OCI-LY1 (cell line): ENCODE results near the gene PDE3B.

Experiments used
- H2AFZ ChIP-seq: fragments of 200-600 bp; sonication (generic), shearing (Covaris generic); 2 replicates; pipeline ENCODE4 v1.6.0; 2014; ENCODE audit warnings: antibody characterized with exemption, mild to moderate bottlenecking, low read length
- H3F3A ChIP-seq: fragments of 200-600 bp; sonication (generic), shearing (Covaris generic); 2 replicates; pipeline ENCODE4 v1.6.0; 2014; ENCODE audit warnings: mild to moderate bottlenecking, antibody characterized with exemption, low read length, moderate library complexity; ENCODE audit not compliant: insufficient read depth
- H3K27ac ChIP-seq: fragments of 200-600 bp; sonication (generic); 2 replicates; pipeline ENCODE4 v1.5.1; 2014; ENCODE audit warnings: low read length, mixed run types, mild to moderate bottlenecking, low read depth; ENCODE audit not compliant: poor library complexity, severe bottlenecking
- H3K27me3 ChIP-seq: fragments of 200-600 bp; sonication (generic); 2 replicates; pipeline ENCODE4 v1.6.0; 2014; ENCODE audit warnings: antibody characterized with exemption, mild to moderate bottlenecking, low read length, moderate library complexity; ENCODE audit not compliant: insufficient read depth
- H3K36me3 ChIP-seq: fragments of 200-600 bp; sonication (generic); 2 replicates; pipeline ENCODE4 v1.6.1; 2014; ENCODE audit warnings: mild to moderate bottlenecking, antibody characterized with exemption, low read length, moderate library complexity, mixed read lengths; ENCODE audit not compliant: insufficient read depth
- H3K4me1 ChIP-seq: fragments of 200-600 bp; sonication (generic); 2 replicates; pipeline ENCODE4 v1.5.1; 2014; ENCODE audit warnings: mild to moderate bottlenecking, low read length, moderate library complexity; ENCODE audit not compliant: insufficient read depth, severe bottlenecking
- H3K4me2 ChIP-seq: fragments of 200-600 bp; sonication (generic), shearing (Covaris generic); 2 replicates; pipeline ENCODE4 v1.6.1; 2014; ENCODE audit warnings: low read length
- H3K4me3 ChIP-seq: fragments of 200-600 bp; sonication (generic); 2 replicates; pipeline ENCODE4 v1.5.1; 2014; ENCODE audit warnings: low read length, low read depth, mild to moderate bottlenecking, mixed read lengths; ENCODE audit not compliant: poor library complexity, severe bottlenecking
- H3K79me2 ChIP-seq: fragments of 200-600 bp; shearing (Covaris generic); 2 replicates; pipeline ENCODE4 v1.6.1; 2016; ENCODE audit warnings: mixed run types, low read length, mixed read lengths; ENCODE audit not compliant: insufficient read depth
- H3K9ac ChIP-seq: fragments of 200-600 bp; sonication (generic), shearing (Covaris generic); 2 replicates; pipeline ENCODE4 v1.6.1; 2014; ENCODE audit warnings: mild to moderate bottlenecking, low read length, mixed read lengths
- H3K9me2 ChIP-seq: fragments of 200-600 bp; sonication (generic), shearing (Covaris generic); 2 replicates; pipeline ENCODE4 v1.6.1; 2014; ENCODE audit warnings: low read depth, mild to moderate bottlenecking, low read length, mixed read lengths
- H3K9me3 ChIP-seq: fragments of 200-600 bp; shearing (Covaris generic); 2 replicates; pipeline ENCODE4 v1.6.1; 2014; ENCODE audit warnings: low read length, mixed read lengths
- H4K20me1 ChIP-seq: fragments of 200-600 bp; sonication (generic), shearing (Covaris generic); 2 replicates; pipeline ENCODE4 v1.6.0; 2016; ENCODE audit warnings: mild to moderate bottlenecking, low read length; ENCODE audit not compliant: insufficient read depth
- EZH2 ChIP-seq: fragments of 200-600 bp; sonication (generic), shearing (Covaris generic); IDR thresholded peaks from 2 replicates; pipeline ENCODE4 v1.8.0; 2017; ENCODE audit warnings: borderline replicate concordance, mixed run types, mild to moderate bottlenecking, antibody characterized with exemption, low read length, moderate library complexity, mixed read lengths
- TF ChIP-seq, protein P1 (sequence below): fragments of 200-600 bp; sonication (generic), shearing (Covaris generic); IDR thresholded peaks from 2 replicates; pipeline ENCODE4 v1.5.1; 2017; ENCODE audit warnings: mild to moderate bottlenecking, antibody characterized with exemption, low read length, moderate library complexity, mixed read lengths

PDE3B gene

DNA sequence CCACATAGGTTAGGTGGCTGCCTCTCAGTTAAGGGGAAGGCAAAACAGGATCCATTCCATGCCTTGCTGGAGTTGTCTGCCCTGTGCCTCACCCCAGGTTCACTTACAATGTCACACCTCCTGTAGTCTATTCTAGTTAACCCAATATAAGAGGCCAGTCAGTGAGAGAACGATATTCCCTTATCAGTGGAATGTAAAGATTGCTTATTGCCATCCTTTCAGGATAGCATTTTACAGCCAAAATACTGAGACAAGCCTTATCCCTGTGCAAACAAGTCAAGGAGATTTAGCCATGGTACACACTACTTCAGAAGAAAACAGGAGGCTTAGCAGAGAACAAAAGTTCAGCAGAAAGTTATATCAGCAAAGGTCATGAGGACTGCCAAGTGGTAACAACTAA is 242.9 kb downstream of the PDE3B start:
- H3K9ac ChIP-seq: no peak overlapping the region
- no peaks in the 10 kb centered on the region for H3K79me2 ChIP-seq
- H3K4me2 ChIP-seq: no peak overlapping the region

DNA sequence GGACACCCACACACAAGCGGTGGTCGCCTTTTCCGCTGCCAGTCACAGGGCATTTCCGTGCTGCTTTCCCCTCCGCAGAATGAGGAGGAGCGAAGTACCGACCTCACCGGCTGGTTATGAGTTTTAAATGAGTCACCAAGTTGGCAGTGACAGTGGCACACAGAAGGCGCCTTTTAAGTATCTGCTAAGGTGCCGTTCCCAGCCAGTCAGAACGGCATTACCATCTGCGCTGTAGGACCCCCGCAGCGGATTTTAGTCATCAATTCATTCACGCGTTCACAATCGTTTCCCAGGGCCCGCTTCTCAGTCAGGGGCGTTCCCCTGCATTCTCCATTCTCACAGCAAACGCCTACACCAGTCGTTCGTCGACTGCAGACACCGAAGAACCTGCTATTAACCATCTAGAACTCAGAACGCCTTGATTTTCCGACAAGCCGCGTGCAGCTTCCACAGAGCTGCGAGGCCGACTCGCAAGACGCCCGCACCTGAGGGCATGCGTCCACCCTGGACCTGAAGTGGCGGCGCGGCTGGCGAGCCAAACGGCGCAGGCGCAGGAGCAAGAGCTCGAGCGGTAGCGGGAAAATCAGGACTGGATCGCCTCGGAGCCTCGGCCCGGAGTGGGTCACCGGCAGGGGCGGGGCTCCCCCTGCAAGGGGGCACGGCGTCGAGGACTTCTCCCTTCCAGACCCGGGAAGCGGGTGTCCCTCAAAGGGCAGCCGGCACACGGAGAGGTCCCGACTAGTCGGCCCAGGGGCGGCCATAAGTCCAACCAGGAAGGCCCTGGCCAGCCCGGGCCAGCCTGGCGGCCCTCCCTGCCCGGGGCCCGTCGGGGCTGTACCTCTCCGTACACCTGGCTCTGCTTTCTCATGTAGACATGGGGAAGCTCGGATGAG is 247.8 kb downstream of the PDE3B start:
- no peaks in the 10 kb centered on the region for H3K79me2 ChIP-seq
- peak overlapping the region; percentile 71 for H3K9ac ChIP-seq
- H3K27ac ChIP-seq: peak overlapping the region; percentile 63
- no peaks in the 10 kb centered on the region for H4K20me1 ChIP-seq
- no peaks in the 10 kb centered on the region for H3K27me3 ChIP-seq
- H2AFZ ChIP-seq: no peak overlapping the region
- H3F3A ChIP-seq: no peaks in the 10 kb centered on the region
- no peaks in the 10 kb centered on the region for H3K9me2 ChIP-seq
- no peak for TF ChIP-seq EZH2
- TF ChIP-seq, protein P1, sequence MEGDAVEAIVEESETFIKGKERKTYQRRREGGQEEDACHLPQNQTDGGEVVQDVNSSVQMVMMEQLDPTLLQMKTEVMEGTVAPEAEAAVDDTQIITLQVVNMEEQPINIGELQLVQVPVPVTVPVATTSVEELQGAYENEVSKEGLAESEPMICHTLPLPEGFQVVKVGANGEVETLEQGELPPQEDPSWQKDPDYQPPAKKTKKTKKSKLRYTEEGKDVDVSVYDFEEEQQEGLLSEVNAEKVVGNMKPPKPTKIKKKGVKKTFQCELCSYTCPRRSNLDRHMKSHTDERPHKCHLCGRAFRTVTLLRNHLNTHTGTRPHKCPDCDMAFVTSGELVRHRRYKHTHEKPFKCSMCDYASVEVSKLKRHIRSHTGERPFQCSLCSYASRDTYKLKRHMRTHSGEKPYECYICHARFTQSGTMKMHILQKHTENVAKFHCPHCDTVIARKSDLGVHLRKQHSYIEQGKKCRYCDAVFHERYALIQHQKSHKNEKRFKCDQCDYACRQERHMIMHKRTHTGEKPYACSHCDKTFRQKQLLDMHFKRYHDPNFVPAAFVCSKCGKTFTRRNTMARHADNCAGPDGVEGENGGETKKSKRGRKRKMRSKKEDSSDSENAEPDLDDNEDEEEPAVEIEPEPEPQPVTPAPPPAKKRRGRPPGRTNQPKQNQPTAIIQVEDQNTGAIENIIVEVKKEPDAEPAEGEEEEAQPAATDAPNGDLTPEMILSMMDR: 0 out of 2 replicates have a peak, but pooled peaks have one; percentile 3
- no peaks in the 10 kb centered on the region for H3K9me3 ChIP-seq
- H3K4me3 ChIP-seq: peak overlapping the region; percentile 71
- peaks cover 3% of the 10 kb centered on the region; the same call in 1 of the 2 replicates for H3K36me3 ChIP-seq
- H3K4me2 ChIP-seq: peak overlapping the region; percentile 83
- H3K4me1 ChIP-seq: peaks cover 25% of the 10 kb centered on the region

More for the DNA sequence above, 242.9 kb downstream of the PDE3B start:
- no peaks in the 10 kb centered on the region for H3K9me2 ChIP-seq
- no peak for TF ChIP-seq EZH2
- TF ChIP-seq, protein P1: no peak
- no peaks in the 10 kb centered on the region for H3K9me3 ChIP-seq
- H4K20me1 ChIP-seq: no peaks in the 10 kb centered on the region
- no peak overlapping the region for H3K27ac ChIP-seq
- H3K4me3 ChIP-seq: no peak overlapping the region
- H3K4me1 ChIP-seq: peaks cover 25% of the 10 kb centered on the region
- no peak overlapping the region for H2AFZ ChIP-seq
- H3K27me3 ChIP-seq: no peaks in the 10 kb centered on the region
- peaks cover 21% of the 10 kb centered on the region for H3K36me3 ChIP-seq
- H3F3A ChIP-seq: no peaks in the 10 kb centered on the region

DNA sequence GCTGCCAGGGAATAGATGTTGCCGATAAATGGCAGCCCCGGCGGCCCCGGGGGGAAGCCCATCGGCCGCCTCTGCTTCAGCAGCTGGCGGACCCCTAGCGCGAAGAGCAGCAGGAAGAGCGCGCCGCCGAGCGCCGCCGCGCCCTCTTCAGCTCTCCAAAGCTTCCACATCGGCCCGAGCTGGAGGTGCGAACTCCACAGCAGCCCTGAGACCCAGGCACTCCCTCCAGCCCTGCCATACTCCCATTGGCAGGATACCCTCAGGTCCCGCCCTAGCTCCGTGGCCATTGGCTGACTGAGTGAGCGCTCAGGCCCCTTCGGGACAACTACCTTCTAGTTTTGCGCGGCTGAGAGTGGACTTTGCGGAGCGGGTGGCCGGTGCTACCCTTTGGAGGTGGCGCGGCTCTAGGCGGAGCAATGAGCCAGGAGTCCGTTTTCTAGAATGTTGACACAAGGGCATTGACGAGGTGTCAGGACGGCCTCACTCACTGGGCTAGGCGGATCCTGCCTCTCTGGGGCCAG is 248.5 kb downstream of the PDE3B start, which contains the start of gene CYP2R1:
Gene CYP2R1 (minus strand): TSS at position 196 of the 521 bp plus-strand sequence. CDS start 26 bp downstream, at position 170.
- no peak within 1 kb of the TSS for H2AFZ ChIP-seq
- peak within 1 kb of the TSS; percentile 63 for H3K27ac ChIP-seq
- H3K4me2 ChIP-seq: peak within 1 kb of the TSS; percentile 83
- peak within 1 kb of the TSS; percentile 71 for H3K4me3 ChIP-seq
- no peak for TF ChIP-seq EZH2
- TF ChIP-seq, protein P1: no peak; the same call in 1 of the 2 replicates
- no peaks in the 10 kb centered on the region for H3F3A ChIP-seq
- H3K9me2 ChIP-seq: no peaks in the 10 kb centered on the region
- peaks cover 3% of the 10 kb centered on the region; the same call in 1 of the 2 replicates for H3K36me3 ChIP-seq
- H3K79me2 ChIP-seq: no peaks in the 10 kb centered on the region
- no peaks in the 10 kb centered on the region for H3K9me3 ChIP-seq
- H4K20me1 ChIP-seq: no peaks in the 10 kb centered on the region
- no peaks in the 10 kb centered on the region for H3K27me3 ChIP-seq
- peaks cover 25% of the 10 kb centered on the region for H3K4me1 ChIP-seq
- H3K9ac ChIP-seq: peak within 1 kb of the TSS; percentile 71
